B cell (primary cell): ENCODE data around the gene GABRP. TPM values are rescaled to one million over a fixed set of nuclear protein-coding genes. Genes with fewer than 3 reads are reported as not detected.

ENCODE experiments used
- ATAC-seq: fragments of 200-7000 bp; cut with Tn5 transposase; one replicate; pipeline ENCODE4 v1.10.0; 2021; ENCODE audit warnings: low read depth, mild to moderate bottlenecking, moderate number of reproducible peaks, moderate library complexity
- CTCF ChIA-PET: fragments of 350-600 bp; sonication (Branson Sonifier 250); formaldehyde crosslinking; loops from one replicate; lab custom pipeline; 2021; ENCODE audit warnings: antibody characterized with exemption, inconsistent platforms; lab: Charles Lee
- POLR2A ChIA-PET: fragments of 350-600 bp; sonication (Branson Sonifier 250); formaldehyde crosslinking; loops from one replicate; lab custom pipeline; 2021; ENCODE audit warnings: antibody characterized with exemption; lab: Charles Lee
- DNase-seq: peaks from one replicate; pipeline ENCODE4 v3.0.0; 2013
- H2AFZ ChIP-seq: 2 replicates; pipeline ENCODE4 v1.6.1; 2012; ENCODE audit warnings: mild to moderate bottlenecking, low read depth, low read length; ENCODE audit not compliant: insufficient read depth, poor library complexity, severe bottlenecking
- H3K27ac ChIP-seq, 2 donors: 1 replicate in 1 of 2; 2 replicates in 1 of 2; pipeline ENCODE4 v1.5.1; 2012 to 2013; ENCODE audit warnings: low read length in 2 of 2, mild to moderate bottlenecking in 2 of 2, moderate library complexity in 1 of 2
- H3K27me3 ChIP-seq, 4 experiments: fragments of 200-600 bp in 1 of 4; sonication (generic) in 1 of 4; replicated peaks in 1 of 4; 1 replicate in 2 of 4; 2 replicates in 2 of 4; pipeline versions ENCODE4 v1.6.1 to v1.7.0; 2013 to 2016; ENCODE audit warnings: low read length in 3 of 4, mild to moderate bottlenecking in 2 of 4, mixed read lengths in 1 of 4, moderate library complexity in 1 of 4; ENCODE audit not compliant: insufficient read depth in 4 of 4, control insufficient read depth in 3 of 4; ENCODE audit errors: control extremely low read depth in 1 of 4
- H3K36me3 ChIP-seq, 2 experiments: replicated peaks in 1 of 2; 1 replicate in 1 of 2; 2 replicates in 1 of 2; pipeline versions ENCODE4 v1.6.1 to v1.7.1; 2013; ENCODE audit warnings: low read length in 1 of 2; ENCODE audit not compliant: insufficient read depth in 2 of 2, control insufficient read depth in 1 of 2; ENCODE audit errors: control extremely low read depth in 1 of 2, extremely low read depth in 1 of 2
- H3K4me1 ChIP-seq, 2 donors: fragments of 200-600 bp in 1 of 2; sonication (generic) in 1 of 2; 1 replicate in 1 of 2; 2 replicates in 1 of 2; pipeline versions ENCODE4 v1.5.1 to v1.6.1; 2013 to 2017; ENCODE audit warnings: low read length in 2 of 2; ENCODE audit not compliant: control insufficient read depth in 2 of 2, insufficient read depth in 2 of 2
- H3K4me2 ChIP-seq: replicated peaks from 2 replicates; pipeline ENCODE3; 2012; ENCODE audit warnings: mild to moderate bottlenecking, low read depth, low read length; ENCODE audit not compliant: poor library complexity, severe bottlenecking
- H3K4me3 ChIP-seq, 5 experiments: fragments of 200-600 bp in 1 of 5; sonication (generic) in 1 of 5; 1 replicate in 3 of 5; 2 replicates in 2 of 5; pipeline versions ENCODE4 v1.5.1 to v1.7.0; 2011 to 2016; ENCODE audit warnings: low read length in 4 of 5, mild to moderate bottlenecking in 4 of 5, low read depth in 2 of 5, control low read depth in 1 of 5, moderate library complexity in 1 of 5; ENCODE audit not compliant: insufficient read depth in 1 of 5; ENCODE audit errors: control extremely low read depth in 1 of 5, extremely low read depth in 1 of 5
- H3K79me2 ChIP-seq: fragments of 200-600 bp; sonication (generic); one replicate; pipeline ENCODE4 v1.6.0; 2016; ENCODE audit warnings: low read length; ENCODE audit not compliant: control insufficient read depth, insufficient read depth
- H3K9ac ChIP-seq: fragments of 200-600 bp; sonication (generic); 2 replicates; pipeline ENCODE4 v1.6.1; 2017; ENCODE audit warnings: mild to moderate bottlenecking, low read length, moderate library complexity
- H3K9me3 ChIP-seq, 3 donors: one replicate each; pipeline versions ENCODE4 v1.6.1 to v1.7.1; 2013; ENCODE audit warnings: low read length in 2 of 3; ENCODE audit not compliant: control insufficient read depth in 2 of 3, insufficient read depth in 1 of 3; ENCODE audit errors: control extremely low read depth in 1 of 3
- H4K20me1 ChIP-seq: 2 replicates; pipeline ENCODE4 v1.6.0; 2012; ENCODE audit warnings: mild to moderate bottlenecking, low read length; ENCODE audit not compliant: insufficient read depth, control insufficient read depth, poor library complexity, severe bottlenecking
- H3K27ac Mint-ChIP-seq: one replicate; pipeline ENCODE4 v1.8.0; 2021; ENCODE audit warnings: mixed read lengths
- H3K27me3 Mint-ChIP-seq: one replicate; pipeline ENCODE4 v1.8.0; 2021; ENCODE audit warnings: mixed read lengths
- H3K4me1 Mint-ChIP-seq: one replicate; pipeline ENCODE4 v1.8.0; 2021; ENCODE audit warnings: mixed read lengths
- H3K4me3 Mint-ChIP-seq: one replicate; pipeline ENCODE4 v1.8.0; 2021; ENCODE audit warnings: mixed read lengths
- H3K9me3 Mint-ChIP-seq: one replicate; pipeline ENCODE4 v1.8.0; 2022; ENCODE audit warnings: mixed read lengths; ENCODE audit not compliant: insufficient read depth
- CTCF ChIP-seq: fragments of 200-600 bp; IDR thresholded peaks from one replicate; pipeline ENCODE4 v1.8.0; 2022; ENCODE audit warnings: antibody characterized with exemption, mild to moderate bottlenecking
- EZH2 ChIP-seq: IDR thresholded peaks from 2 replicates; pipeline ENCODE4 v1.6.1; 2012; ENCODE audit warnings: borderline replicate concordance, low read depth, mild to moderate bottlenecking, moderate library complexity, low read length; ENCODE audit not compliant: insufficient read depth, poor library complexity, severe bottlenecking
- WGBS: methylation state at CpG from one replicate; pipeline ENCODE4 v1.1.5; 2013; ENCODE audit warnings: missing lambda C conversion rate; ENCODE audit not compliant: insufficient coverage; 5-methylcytosine and 5-hydroxymethylcytosine counted together
- intact Hi-C: fragments of 100-400 bp; cut with micrococcal nuclease; formaldehyde crosslinking; loops from one replicate; pipeline ENCODE4 v1.10.0; 2022
- polyA plus RNA-seq: library from polyadenylated mRNA; depleted of rRNA; stranded (reverse); fragments of >200 nt; gene quantifications from 2 replicates; pipeline ENCODE4 v1.2.3, GENCODE V29; 2012
- total RNA-seq, 2 donors: library from RNA; stranded (reverse); fragments of 120-200 nt in 1 of 2; gene quantifications; 1 replicate in 1 of 2; 2 replicates in 1 of 2; pipeline versions ENCODE4 v1.2.3 to v1.2.4, GENCODE V29; 2013 to 2022

GABRP gene
- total and polyA plus RNA-seq, 2 donors (not counting 1 experiment from before 2014, with no cell fraction given) = not detected

- Histone ChIP-seq H3K9ac (no peak overlapping the region), H3K4me2 (no peak overlapping the region), H4K20me1 (no peaks in the 10 kb centered on the region), H3K4me3 (no peak overlapping the region), H3K27ac (no peak overlapping the region), H3K27me3 (peaks cover 0 to 5% (median 0%) of the 10 kb centered on the region in 4 experiments), H3K79me2 (no peaks in the 10 kb centered on the region), H2AFZ (no peak overlapping the region), H3K4me1 (no peaks in the 10 kb centered on the region), H3K9me3 (peaks cover 0 to 5% (median 0%) of the 10 kb centered on the region in 3 donors), H3K36me3 (no peaks in the 10 kb centered on the region)
- no peak for ATAC-seq
- H3K27me3 Mint-ChIP-seq = peaks cover 21% of the 10 kb centered on the region
- no peak for DNase-seq
- H3K4me3 Mint-ChIP-seq = no peak overlapping the region
- H3K9me3 Mint-ChIP-seq = no peaks in the 10 kb centered on the region
- 62% methylated on average over 2 of the region's 4 CpGs for WGBS
- CTCF ChIA-PET = no interaction called here
- H3K4me1 Mint-ChIP-seq = no peaks in the 10 kb centered on the region
- intact Hi-C loops = no loop called here
- POLR2A ChIA-PET = no interaction called here
- no peak overlapping the region for H3K27ac Mint-ChIP-seq
- TF ChIP-seq CTCF = no peak
- no peak for TF ChIP-seq EZH2
Observed at GRCh38 chr5:170757182-170757601, 26.3 kb upstream of the GABRP start.

GRCh38 chr5:170757669-170758068 is 25.9 kb upstream of the GABRP start:
- Histone ChIP-seq H2AFZ (no peak overlapping the region), H3K9me3 (peaks cover 0 to 5% (median 0%) of the 10 kb centered on the region in 3 donors), H3K4me1 (no peaks in the 10 kb centered on the region), H4K20me1 (no peaks in the 10 kb centered on the region), H3K27me3 (peaks cover 0 to 5% (median 0%) of the 10 kb centered on the region in 4 experiments), H3K4me2 (no peak overlapping the region), H3K9ac (no peak overlapping the region), H3K27ac (no peak overlapping the region), H3K36me3 (no peaks in the 10 kb centered on the region), H3K79me2 (no peaks in the 10 kb centered on the region), H3K4me3 (no peak overlapping the region)
- no peak for ATAC-seq
- DNase-seq = no peak
- intact Hi-C loops = no loop called here
- Mint-ChIP-seq H3K4me1 (no peaks in the 10 kb centered on the region), H3K4me3 (no peak overlapping the region), H3K9me3 (no peaks in the 10 kb centered on the region), H3K27me3 (peaks cover 21% of the 10 kb centered on the region), H3K27ac (no peak overlapping the region)
- TF ChIP-seq EZH2 (no peak), CTCF (no peak)
- POLR2A ChIA-PET = no interaction called here
- CTCF ChIA-PET = no interaction called here
- 90% methylated on average over 2 of the region's 2 CpGs for WGBS
